GM21381 (cell line): Measurements from ENCODE around the gene LAGE3.

Experiments used
- ATAC-seq: cut with Tn5 transposase; IDR thresholded peaks from one replicate; pipeline ENCODE4 v1.9.1; 2021; ENCODE audit warnings: mild to moderate bottlenecking, moderate library complexity; ENCODE audit not compliant: unreplicated experiment

LAGE3 gene

GRCh38 chrX:154458954-154459778 lies 19.9 kb downstream of the LAGE3 start:
- no peak for ATAC-seq

GRCh38 chrX:154458116-154458953 lies 20.7 kb downstream of the LAGE3 start, which contains the start of gene PLXNA3:
PLXNA3 (plus strand) TSS chrX:154458281; CDS start chrX:154460184, 1,903 bp downstream.
- peak; percentile 61 for ATAC-seq

- ATAC-seq: peak; percentile 58
These were observed 21.5 kb downstream of the LAGE3 start for GRCh38 chrX:154457491-154458115.

GRCh38 chrX:154452823-154453222 lies 26.3 kb downstream of the LAGE3 start:
- ATAC-seq: no peak

- ATAC-seq: no peak
These were observed 28.8 kb downstream of the LAGE3 start for GRCh38 chrX:154450312-154450711.

- ATAC-seq: no peak
These were observed 29.5 kb downstream of the LAGE3 start for GRCh38 chrX:154449618-154450017.

- no peak for ATAC-seq
These were observed 30.6 kb downstream of the LAGE3 start for GRCh38 chrX:154448484-154448883.

GRCh38 chrX:154446430-154446829 lies 32.7 kb downstream of the LAGE3 start:
- ATAC-seq: no peak

- no peak for ATAC-seq
These were observed 33.3 kb downstream of the LAGE3 start for GRCh38 chrX:154445776-154446175.

GRCh38 chrX:154444755-154445246 lies 34.3 kb downstream of the LAGE3 start:
- no peak for ATAC-seq

GRCh38 chrX:154443992-154444754 lies 34.9 kb downstream of the LAGE3 start, which contains the start of gene FAM50A:
FAM50A (plus strand) TSS chrX:154444141; CDS start chrX:154444236, 95 bp downstream.
- peak; percentile 81 for ATAC-seq

GRCh38 chrX:154443479-154443910 lies 35.6 kb downstream of the LAGE3 start:
- no peak for ATAC-seq

- no peak for ATAC-seq
These were observed 36.9 kb downstream of the LAGE3 start for GRCh38 chrX:154441984-154442707.

- ATAC-seq: no peak
These were observed 37.5 kb downstream of the LAGE3 start for GRCh38 chrX:154441564-154441963.

GRCh38 chrX:154440623-154441357 lies 38.3 kb downstream of the LAGE3 start:
- ATAC-seq: no peak

- ATAC-seq: no peak
These were observed 39.2 kb downstream of the LAGE3 start for GRCh38 chrX:154439841-154440240.

- no peak for ATAC-seq
These were observed 40.8 kb downstream of the LAGE3 start for GRCh38 chrX:154437971-154438893.
